ENCODE data around the gene TMPRSS11E. TPM values are rescaled to one million over a fixed set of nuclear protein-coding genes. Genes with fewer than 3 reads are reported as not detected.

TMPRSS11E gene
- total RNA-seq, 4 donors from 2014 or later: not detected

- no peak for ATAC-seq
- no peaks in the 10 kb centered on the region for H3K36me3 ChIP-seq
- no peaks in the 10 kb centered on the region for H3K27me3 ChIP-seq
- H3K9me3 ChIP-seq: no peaks in the 10 kb centered on the region
- TF ChIP-seq, protein P1, sequence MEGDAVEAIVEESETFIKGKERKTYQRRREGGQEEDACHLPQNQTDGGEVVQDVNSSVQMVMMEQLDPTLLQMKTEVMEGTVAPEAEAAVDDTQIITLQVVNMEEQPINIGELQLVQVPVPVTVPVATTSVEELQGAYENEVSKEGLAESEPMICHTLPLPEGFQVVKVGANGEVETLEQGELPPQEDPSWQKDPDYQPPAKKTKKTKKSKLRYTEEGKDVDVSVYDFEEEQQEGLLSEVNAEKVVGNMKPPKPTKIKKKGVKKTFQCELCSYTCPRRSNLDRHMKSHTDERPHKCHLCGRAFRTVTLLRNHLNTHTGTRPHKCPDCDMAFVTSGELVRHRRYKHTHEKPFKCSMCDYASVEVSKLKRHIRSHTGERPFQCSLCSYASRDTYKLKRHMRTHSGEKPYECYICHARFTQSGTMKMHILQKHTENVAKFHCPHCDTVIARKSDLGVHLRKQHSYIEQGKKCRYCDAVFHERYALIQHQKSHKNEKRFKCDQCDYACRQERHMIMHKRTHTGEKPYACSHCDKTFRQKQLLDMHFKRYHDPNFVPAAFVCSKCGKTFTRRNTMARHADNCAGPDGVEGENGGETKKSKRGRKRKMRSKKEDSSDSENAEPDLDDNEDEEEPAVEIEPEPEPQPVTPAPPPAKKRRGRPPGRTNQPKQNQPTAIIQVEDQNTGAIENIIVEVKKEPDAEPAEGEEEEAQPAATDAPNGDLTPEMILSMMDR (IDR thresholded peaks at IDR 0.05 in 4 of 5, conservative IDR thresholded peaks at IDR 0.05 in 1 of 5): no peak
- TF ChIP-seq POLR2A (IDR thresholded peaks at IDR 0.05): no peak
- no peaks in the 10 kb centered on the region for H3K4me1 ChIP-seq
- in situ Hi-C loops (cut with MboI; ENCODE audit: low sequenced_read_pairs in 4 of 4): no loop called here
- no peak for DNase-seq
- intact Hi-C loops (cut with DNase I; ENCODE audit: low total_unique reads): no loop called here
- no peak overlapping the region for H3K27ac ChIP-seq
- no peak overlapping the region for H3K4me3 ChIP-seq
These were observed 30.7 kb upstream of the TMPRSS11E start for GRCh38 chr4:68416591-68416990.

DNA sequence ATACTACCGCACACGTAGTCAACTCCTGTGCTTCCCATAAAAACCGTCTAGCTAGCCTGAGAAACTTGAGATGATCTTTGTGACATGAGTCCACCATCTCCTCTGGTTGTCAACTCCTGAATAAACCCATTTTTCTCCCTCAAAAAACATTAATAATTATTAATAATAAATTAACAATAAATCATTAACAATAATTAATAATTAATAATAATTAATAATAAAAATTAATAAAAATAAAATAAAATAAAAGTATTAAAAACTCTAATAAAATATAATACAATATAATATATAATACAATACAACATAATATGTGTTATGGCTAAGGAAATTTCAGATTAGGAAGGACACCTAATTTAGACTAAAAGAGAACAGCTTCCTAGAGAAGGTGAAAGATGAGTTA, 20.7 kb upstream of the TMPRSS11E start:
- intact Hi-C loops (cut with DNase I; ENCODE audit: low total_unique reads): no loop called here

GRCh38 chr4:68430337-68430736, 16.9 kb upstream of the TMPRSS11E start:
- DNase-seq: no peak
- Histone ChIP-seq H3K36me3 (no peaks in the 10 kb centered on the region), H3K9me3 (no peaks in the 10 kb centered on the region), H3K4me1 (no peaks in the 10 kb centered on the region), H3K27ac (no peak overlapping the region), H3K4me3 (no peak overlapping the region), H3K27me3 (no peaks in the 10 kb centered on the region)
- in situ Hi-C loops (cut with MboI; ENCODE audit: low sequenced_read_pairs in 4 of 4): no loop called here
- no peak for ATAC-seq
- TF ChIP-seq, protein P1 (IDR thresholded peaks at IDR 0.05 in 4 of 5, conservative IDR thresholded peaks at IDR 0.05 in 1 of 5): no peak
- no peak for TF ChIP-seq POLR2A (IDR thresholded peaks at IDR 0.05)
- intact Hi-C loops (cut with DNase I; ENCODE audit: low total_unique reads): no loop called here

More for the DNA sequence above, 20.7 kb upstream of the TMPRSS11E start:
- in situ Hi-C loops (cut with MboI; ENCODE audit: low sequenced_read_pairs in 4 of 4): no loop called here
- TF ChIP-seq, protein P1 (IDR thresholded peaks at IDR 0.05 in 4 of 5, conservative IDR thresholded peaks at IDR 0.05 in 1 of 5): no peak
- TF ChIP-seq POLR2A (IDR thresholded peaks at IDR 0.05): no peak
- Histone ChIP-seq H3K27me3 (no peaks in the 10 kb centered on the region), H3K4me1 (no peaks in the 10 kb centered on the region), H3K9me3 (no peaks in the 10 kb centered on the region), H3K27ac (no peak overlapping the region), H3K4me3 (no peak overlapping the region), H3K36me3 (no peaks in the 10 kb centered on the region)
- no peak for ATAC-seq
- no peak for DNase-seq

DNA sequence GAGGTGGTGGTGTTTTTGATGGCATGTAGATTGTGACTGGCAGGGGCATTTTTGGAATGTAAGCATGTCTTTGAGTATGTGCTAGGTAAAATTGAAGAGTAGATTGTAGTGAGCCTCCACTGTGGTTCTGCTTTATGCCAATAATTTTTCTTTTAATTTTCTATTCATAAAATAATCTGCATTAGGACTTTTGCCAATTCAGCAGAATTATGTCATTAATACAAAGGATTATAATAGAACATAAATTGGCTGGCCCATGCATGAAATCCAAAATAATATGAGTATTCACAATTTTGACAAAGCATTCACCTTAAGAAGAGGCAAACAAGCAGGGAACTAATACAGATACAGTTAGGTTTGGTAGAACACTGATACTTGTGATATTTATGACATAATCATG, 14.9 kb upstream of the TMPRSS11E start:
- H3K27ac ChIP-seq: no peak overlapping the region
- ATAC-seq (no peak), DNase-seq (no peak)
- no peaks in the 10 kb centered on the region for H3K9me3 ChIP-seq
- in situ Hi-C loops (cut with MboI; ENCODE audit: low sequenced_read_pairs in 4 of 4) (no loop called here), intact Hi-C loops (cut with DNase I; ENCODE audit: low total_unique reads) (no loop called here)
- H3K27me3 ChIP-seq: no peaks in the 10 kb centered on the region
- TF ChIP-seq, protein P1 (IDR thresholded peaks at IDR 0.05 in 4 of 5, conservative IDR thresholded peaks at IDR 0.05 in 1 of 5): no peak
- H3K4me1 ChIP-seq: no peaks in the 10 kb centered on the region
- no peak overlapping the region for H3K4me3 ChIP-seq
- H3K36me3 ChIP-seq: no peaks in the 10 kb centered on the region

GRCh38 chr4:68433582-68433981, 13.7 kb upstream of the TMPRSS11E start:
- in situ Hi-C loops (cut with MboI; ENCODE audit: low sequenced_read_pairs in 4 of 4): no loop called here
- intact Hi-C loops (cut with DNase I; ENCODE audit: low total_unique reads): no loop called here
- TF ChIP-seq POLR2A (IDR thresholded peaks at IDR 0.05): no peak
- TF ChIP-seq, protein P1 (IDR thresholded peaks at IDR 0.05 in 4 of 5, conservative IDR thresholded peaks at IDR 0.05 in 1 of 5): no peak
- no peak for DNase-seq
- Histone ChIP-seq H3K27ac (no peak overlapping the region), H3K36me3 (no peaks in the 10 kb centered on the region), H3K9me3 (no peaks in the 10 kb centered on the region), H3K4me1 (no peaks in the 10 kb centered on the region), H3K27me3 (no peaks in the 10 kb centered on the region), H3K4me3 (no peak overlapping the region)
- no peak for ATAC-seq

Measured in gastrocnemius medialis (tissue), 4 donors.